A673 (cell line): ENCODE measurements around the gene ADPRS.

ENCODE experiments used
- CTCF ChIP-seq: fragments of 300-800, 200-600 bp; sonication (generic); conservative IDR thresholded peaks from 2 replicates; pipeline ENCODE4 v1.5.1; 2017; ENCODE audit warnings: low read depth, mild to moderate bottlenecking, antibody characterized with exemption, low read length, moderate library complexity, mixed read lengths
- EZH2 ChIP-seq: fragments of 200-600 bp; sonication (generic); IDR thresholded peaks from 2 replicates; pipeline ENCODE4 v1.6.1; 2017; ENCODE audit warnings: borderline replicate concordance, low read depth, mild to moderate bottlenecking, mixed read lengths, antibody characterized with exemption, low read length; ENCODE audit not compliant: poor library complexity, severe bottlenecking

GRCh38 chr1:36107394-36107793 is 18.7 kb downstream of the ADPRS start:
- TF ChIP-seq EZH2 = no peak
- no peak for TF ChIP-seq CTCF
